GM12878 (cell line): Measurements from ENCODE around the gene FGGY. TPM values are rescaled to one million over a fixed set of nuclear protein-coding genes. Genes with fewer than 3 reads are reported as not detected.
A peak's percentile ranks its signal among the peaks of the same experiment; 100 is the strongest.

ENCODE experiments used
- BRCA1 ChIP-seq: IDR thresholded peaks from 2 replicates; pipeline ENCODE4 v1.6.1; 2011; ENCODE audit warnings: low read depth, low read length, improper control_type of control experiment
- CHD1 ChIP-seq: IDR thresholded peaks from 2 replicates; pipeline ENCODE4 v1.6.1; 2012; ENCODE audit warnings: low read depth, low read length, improper control_type of control experiment
- CHD2 ChIP-seq: IDR thresholded peaks from 2 replicates; pipeline ENCODE4 v1.6.1; 2011; ENCODE audit warnings: low read depth, low read length, improper control_type of control experiment, borderline replicate concordance
- FOXK2 ChIP-seq: fragments of 450-650 bp; IDR thresholded peaks from 2 replicates; pipeline ENCODE4 v1.6.1; 2017; ENCODE audit warnings: mild to moderate bottlenecking, moderate library complexity
- HDGF ChIP-seq: fragments of 450-650 bp; IDR thresholded peaks from 2 replicates; pipeline ENCODE4 v1.6.1; 2016; ENCODE audit warnings: antibody characterized with exemption
- IKZF1 ChIP-seq: fragments of 450-650 bp; conservative IDR thresholded peaks from 2 replicates; pipeline ENCODE4 v1.6.1; 2017; ENCODE audit warnings: antibody characterized with exemption, mild to moderate bottlenecking
- MEF2A ChIP-seq: IDR thresholded peaks from 2 replicates; pipeline ENCODE4 v1.6.1; 2011; ENCODE audit warnings: low read depth, mild to moderate bottlenecking, low read length, moderate library complexity; ENCODE audit not compliant: insufficient read depth
- MYC ChIP-seq: IDR thresholded peaks from 2 replicates; pipeline ENCODE4 v1.6.1; 2011; ENCODE audit warnings: mild to moderate bottlenecking, low read length, moderate library complexity, inconsistent platforms; ENCODE audit not compliant: insufficient read depth, insufficient replicate concordance, insufficient read length, severe bottlenecking
- NFYA ChIP-seq: IDR thresholded peaks from 2 replicates; pipeline ENCODE4 v1.6.1; 2011; ENCODE audit warnings: low read depth, mild to moderate bottlenecking, low read length, improper control_type of control experiment, borderline replicate concordance
- NFYB ChIP-seq: IDR thresholded peaks from 2 replicates; pipeline ENCODE4 v1.6.1; 2011; ENCODE audit warnings: low read depth, mild to moderate bottlenecking, low read length, improper control_type of control experiment, moderate library complexity; ENCODE audit not compliant: insufficient read depth
- RAD51 ChIP-seq: fragments of 450-650 bp; IDR thresholded peaks from 2 replicates; pipeline ENCODE4 v1.6.1; 2016; ENCODE audit warnings: moderate library complexity, mild to moderate bottlenecking, inconsistent platforms
- RB1 ChIP-seq: fragments of 450-650 bp; formaldehyde crosslinking; IDR thresholded peaks from 2 replicates; pipeline ENCODE4 v1.6.1; 2017; ENCODE audit warnings: mild to moderate bottlenecking, borderline replicate concordance
- RELA ChIP-seq: fragments of 450-650 bp; IDR thresholded peaks from 2 replicates; pipeline ENCODE4 v1.8.0; 2014; ENCODE audit warnings: borderline replicate concordance; ENCODE audit not compliant: partially characterized antibody
- SMAD1 ChIP-seq: fragments of 450-650 bp; IDR thresholded peaks from 2 replicates; pipeline ENCODE4 v1.6.1; 2018; ENCODE audit warnings: mild to moderate bottlenecking, low read depth; ENCODE audit not compliant: partially characterized antibody
- TAF1 ChIP-seq: IDR thresholded peaks from 2 replicates; pipeline ENCODE4 v1.6.1; 2011; ENCODE audit warnings: mild to moderate bottlenecking, low read depth, low read length, borderline replicate concordance
- YBX1 ChIP-seq: fragments of 450-650 bp; IDR thresholded peaks from 2 replicates; pipeline ENCODE4 v1.6.1; 2016; ENCODE audit warnings: antibody characterized with exemption
- polyA plus RNA-seq, 11 experiments: library from polyadenylated mRNA; depleted of rRNA in 4 of 11; unstranded in 6 of 11; stranded (reverse) in 5 of 11; fragments of >200 nt; fragmentation: Nextera tagmentation in 4 of 11; fragmentation: Illumina TruSeq in 1 of 11; extraction: Ambion mirVana in 4 of 11; extraction: Trizol in 1 of 11; gene quantifications; 1 replicate in 1 of 11; 2 replicates in 10 of 11; pipeline versions ENCODE4 v1.2.1 to v1.2.3, GENCODE V29; 2011 to 2016; ENCODE audit warnings: inconsistent platforms in 2 of 11, missing spikeins in 2 of 11, low read depth in 1 of 11
- total RNA-seq, 4 experiments: library from RNA; depleted of rRNA in 3 of 4; stranded (reverse); fragments of >200 nt in 3 of 4; fragmentation: Illumina TruSeq in 1 of 4; extraction: Trizol in 1 of 4; gene quantifications; 2 replicates each; pipeline versions ENCODE4 v1.2.1 to v1.2.3, GENCODE V29; 2013 to 2021
- TF ChIP-seq, protein P1 (sequence below): fragments of 450-650 bp; IDR thresholded peaks from 2 replicates; pipeline ENCODE4 v1.6.1; 2016; ENCODE audit warnings: mild to moderate bottlenecking, moderate library complexity, borderline replicate concordance
- TF ChIP-seq, protein P2 (sequence below): IDR thresholded peaks from 2 replicates; pipeline ENCODE4 v1.6.1; 2011; ENCODE audit warnings: low read depth, mild to moderate bottlenecking, low read length, moderate library complexity, borderline replicate concordance; ENCODE audit errors: extremely low read depth
- TF ChIP-seq, protein P3 (sequence below): fragments of 450-650 bp; IDR thresholded peaks from 2 replicates; pipeline ENCODE4 v1.6.1; 2017; ENCODE audit warnings: mild to moderate bottlenecking, moderate library complexity

The FGGY gene
- total and polyA plus RNA-seq, 10 of the 15 experiments (the other 5 are each of a cell fraction or from before 2014, with no cell fraction given): 6.2 to 11.9 (median 7.5) TPM

- TF ChIP-seq NFYB (no peak), CHD1 (no peak), HDGF (no peak), FOXK2 (no peak), BRCA1 (no peak), RELA (no peak), NFYA (no peak), MYC (no peak), MEF2A (no peak), CHD2 (no peak), RB1 (no peak; the same call in 1 of the 2 replicates), YBX1 (no peak), IKZF1 (peak; percentile 79), SMAD1 (no peak), RAD51 (no peak), TAF1 (0 out of 2 replicates have a peak, but pooled peaks have one; percentile 34)
- TF ChIP-seq, protein P1, sequence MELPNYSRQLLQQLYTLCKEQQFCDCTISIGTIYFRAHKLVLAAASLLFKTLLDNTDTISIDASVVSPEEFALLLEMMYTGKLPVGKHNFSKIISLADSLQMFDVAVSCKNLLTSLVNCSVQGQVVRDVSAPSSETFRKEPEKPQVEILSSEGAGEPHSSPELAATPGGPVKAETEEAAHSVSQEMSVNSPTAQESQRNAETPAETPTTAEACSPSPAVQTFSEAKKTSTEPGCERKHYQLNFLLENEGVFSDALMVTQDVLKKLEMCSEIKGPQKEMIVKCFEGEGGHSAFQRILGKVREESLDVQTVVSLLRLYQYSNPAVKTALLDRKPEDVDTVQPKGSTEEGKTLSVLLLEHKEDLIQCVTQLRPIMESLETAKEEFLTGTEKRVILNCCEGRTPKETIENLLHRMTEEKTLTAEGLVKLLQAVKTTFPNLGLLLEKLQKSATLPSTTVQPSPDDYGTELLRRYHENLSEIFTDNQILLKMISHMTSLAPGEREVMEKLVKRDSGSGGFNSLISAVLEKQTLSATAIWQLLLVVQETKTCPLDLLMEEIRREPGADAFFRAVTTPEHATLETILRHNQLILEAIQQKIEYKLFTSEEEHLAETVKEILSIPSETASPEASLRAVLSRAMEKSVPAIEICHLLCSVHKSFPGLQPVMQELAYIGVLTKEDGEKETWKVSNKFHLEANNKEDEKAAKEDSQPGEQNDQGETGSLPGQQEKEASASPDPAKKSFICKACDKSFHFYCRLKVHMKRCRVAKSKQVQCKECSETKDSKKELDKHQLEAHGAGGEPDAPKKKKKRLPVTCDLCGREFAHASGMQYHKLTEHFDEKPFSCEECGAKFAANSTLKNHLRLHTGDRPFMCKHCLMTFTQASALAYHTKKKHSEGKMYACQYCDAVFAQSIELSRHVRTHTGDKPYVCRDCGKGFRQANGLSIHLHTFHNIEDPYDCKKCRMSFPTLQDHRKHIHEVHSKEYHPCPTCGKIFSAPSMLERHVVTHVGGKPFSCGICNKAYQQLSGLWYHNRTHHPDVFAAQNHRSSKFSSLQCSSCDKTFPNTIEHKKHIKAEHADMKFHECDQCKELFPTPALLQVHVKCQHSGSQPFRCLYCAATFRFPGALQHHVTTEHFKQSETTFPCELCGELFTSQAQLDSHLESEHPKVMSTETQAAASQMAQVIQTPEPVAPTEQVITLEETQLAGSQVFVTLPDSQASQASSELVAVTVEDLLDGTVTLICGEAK: no peak
- TF ChIP-seq, protein P2, sequence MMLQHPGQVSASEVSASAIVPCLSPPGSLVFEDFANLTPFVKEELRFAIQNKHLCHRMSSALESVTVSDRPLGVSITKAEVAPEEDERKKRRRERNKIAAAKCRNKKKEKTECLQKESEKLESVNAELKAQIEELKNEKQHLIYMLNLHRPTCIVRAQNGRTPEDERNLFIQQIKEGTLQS: no peak
- TF ChIP-seq, protein P3, sequence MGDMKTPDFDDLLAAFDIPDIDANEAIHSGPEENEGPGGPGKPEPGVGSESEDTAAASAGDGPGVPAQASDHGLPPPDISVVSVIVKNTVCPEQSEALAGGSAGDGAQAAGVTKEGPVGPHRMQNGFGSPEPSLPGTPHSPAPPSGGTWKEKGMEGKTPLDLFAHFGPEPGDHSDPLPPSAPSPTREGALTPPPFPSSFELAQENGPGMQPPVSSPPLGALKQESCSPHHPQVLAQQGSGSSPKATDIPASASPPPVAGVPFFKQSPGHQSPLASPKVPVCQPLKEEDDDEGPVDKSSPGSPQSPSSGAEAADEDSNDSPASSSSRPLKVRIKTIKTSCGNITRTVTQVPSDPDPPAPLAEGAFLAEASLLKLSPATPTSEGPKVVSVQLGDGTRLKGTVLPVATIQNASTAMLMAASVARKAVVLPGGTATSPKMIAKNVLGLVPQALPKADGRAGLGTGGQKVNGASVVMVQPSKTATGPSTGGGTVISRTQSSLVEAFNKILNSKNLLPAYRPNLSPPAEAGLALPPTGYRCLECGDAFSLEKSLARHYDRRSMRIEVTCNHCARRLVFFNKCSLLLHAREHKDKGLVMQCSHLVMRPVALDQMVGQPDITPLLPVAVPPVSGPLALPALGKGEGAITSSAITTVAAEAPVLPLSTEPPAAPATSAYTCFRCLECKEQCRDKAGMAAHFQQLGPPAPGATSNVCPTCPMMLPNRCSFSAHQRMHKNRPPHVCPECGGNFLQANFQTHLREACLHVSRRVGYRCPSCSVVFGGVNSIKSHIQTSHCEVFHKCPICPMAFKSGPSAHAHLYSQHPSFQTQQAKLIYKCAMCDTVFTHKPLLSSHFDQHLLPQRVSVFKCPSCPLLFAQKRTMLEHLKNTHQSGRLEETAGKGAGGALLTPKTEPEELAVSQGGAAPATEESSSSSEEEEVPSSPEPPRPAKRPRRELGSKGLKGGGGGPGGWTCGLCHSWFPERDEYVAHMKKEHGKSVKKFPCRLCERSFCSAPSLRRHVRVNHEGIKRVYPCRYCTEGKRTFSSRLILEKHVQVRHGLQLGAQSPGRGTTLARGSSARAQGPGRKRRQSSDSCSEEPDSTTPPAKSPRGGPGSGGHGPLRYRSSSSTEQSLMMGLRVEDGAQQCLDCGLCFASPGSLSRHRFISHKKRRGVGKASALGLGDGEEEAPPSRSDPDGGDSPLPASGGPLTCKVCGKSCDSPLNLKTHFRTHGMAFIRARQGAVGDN: peak; percentile 93
Observed at GRCh38 chr1:59266180-59266926, 30.5 kb upstream of the FGGY start (continued).
